Measurements from ENCODE around the gene PLA2G4D.

Gene PLA2G4D

GRCh38 chr15:42088801-42089640 is 5.3 kb downstream of the PLA2G4D start:
- DNase-seq: no peak

GRCh38 chr15:42087926-42088800 is 6.2 kb downstream of the PLA2G4D start:
- DNase-seq: no peak

DNA sequence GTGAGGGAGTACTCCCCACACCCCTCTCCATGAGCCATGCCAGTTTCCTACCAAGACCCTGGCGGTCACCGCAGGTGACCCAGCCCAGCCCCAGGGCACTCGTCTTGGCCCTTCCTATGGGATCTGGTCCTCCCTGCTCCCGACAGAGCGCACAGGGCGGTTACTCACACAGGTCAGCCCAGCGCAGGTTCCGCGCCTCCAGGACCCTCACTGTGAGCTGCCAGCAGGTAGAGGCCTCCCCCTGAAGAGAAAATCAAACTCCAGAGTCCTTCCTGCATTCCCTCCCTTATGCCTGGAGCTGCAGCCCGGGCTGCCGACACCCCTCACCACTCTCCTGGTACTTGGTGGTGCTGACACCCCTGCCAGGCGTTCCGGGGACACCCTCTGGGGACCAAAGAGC is 6.9 kb downstream of the PLA2G4D start:
- no peak for DNase-seq

GRCh38 chr15:42085721-42086120 is 8.6 kb downstream of the PLA2G4D start:
- no peak for DNase-seq

- no peak for DNase-seq
Measured at GRCh38 chr15:42085236-42085605, 9.1 kb downstream of the PLA2G4D start.

DNA sequence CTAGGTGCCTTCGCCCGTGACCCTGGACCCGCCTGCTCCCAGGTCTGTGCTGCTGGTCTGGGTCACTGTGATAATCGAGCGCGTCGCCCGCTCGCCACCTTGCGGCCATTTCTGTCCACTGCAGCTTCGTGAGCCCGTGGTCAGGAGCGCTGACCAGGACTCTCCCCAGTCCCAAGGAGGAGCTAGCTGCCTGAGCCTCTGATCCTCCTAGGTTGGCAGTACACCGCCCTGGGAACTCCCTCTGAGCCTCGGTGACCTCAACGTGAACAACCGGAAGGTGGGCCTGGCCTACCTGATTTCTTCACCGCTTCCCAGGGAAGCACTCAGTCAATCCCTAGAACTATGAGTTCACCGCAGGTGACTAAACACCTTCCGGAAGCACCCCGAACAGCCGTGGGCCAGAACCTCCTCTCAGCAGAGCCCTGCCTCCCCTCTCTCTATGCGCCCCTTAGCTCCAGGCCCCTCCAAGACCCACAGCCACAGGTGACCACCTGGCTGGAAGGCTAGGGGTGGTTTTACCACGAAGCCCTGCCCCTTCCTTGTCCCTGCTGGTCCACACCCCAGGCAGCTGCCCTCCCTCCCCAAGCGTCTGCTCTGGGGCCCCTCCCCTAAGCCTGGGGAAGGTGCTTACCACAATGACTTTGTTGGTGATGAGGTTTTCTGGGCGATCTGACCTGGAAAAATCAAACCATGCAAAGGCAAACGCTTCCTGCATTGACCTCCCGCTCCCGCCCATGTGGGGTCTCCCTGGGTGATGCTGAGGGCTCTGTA is 9.7 kb downstream of the PLA2G4D start:
- DNase-seq: peak; percentile 19 to 24

- DNase-seq: no peak
Measured at GRCh38 chr15:42083916-42084315, 10.4 kb downstream of the PLA2G4D start.

DNA sequence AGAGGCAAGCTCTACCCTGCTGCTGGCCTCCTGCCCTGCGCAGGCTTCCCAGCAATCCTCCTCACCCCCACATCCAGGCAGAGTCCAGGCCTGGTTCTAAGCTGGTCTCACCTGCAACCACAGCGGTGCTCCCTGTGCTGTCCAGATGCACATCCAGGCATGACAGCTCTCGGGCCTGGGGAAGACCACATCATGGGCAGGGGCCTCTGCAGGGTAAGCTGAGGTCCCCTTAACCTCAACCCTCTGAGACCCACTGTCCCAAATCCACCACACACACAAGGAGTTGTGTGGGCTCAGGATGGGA is 10.8 kb downstream of the PLA2G4D start:
- no peak for DNase-seq

DNA sequence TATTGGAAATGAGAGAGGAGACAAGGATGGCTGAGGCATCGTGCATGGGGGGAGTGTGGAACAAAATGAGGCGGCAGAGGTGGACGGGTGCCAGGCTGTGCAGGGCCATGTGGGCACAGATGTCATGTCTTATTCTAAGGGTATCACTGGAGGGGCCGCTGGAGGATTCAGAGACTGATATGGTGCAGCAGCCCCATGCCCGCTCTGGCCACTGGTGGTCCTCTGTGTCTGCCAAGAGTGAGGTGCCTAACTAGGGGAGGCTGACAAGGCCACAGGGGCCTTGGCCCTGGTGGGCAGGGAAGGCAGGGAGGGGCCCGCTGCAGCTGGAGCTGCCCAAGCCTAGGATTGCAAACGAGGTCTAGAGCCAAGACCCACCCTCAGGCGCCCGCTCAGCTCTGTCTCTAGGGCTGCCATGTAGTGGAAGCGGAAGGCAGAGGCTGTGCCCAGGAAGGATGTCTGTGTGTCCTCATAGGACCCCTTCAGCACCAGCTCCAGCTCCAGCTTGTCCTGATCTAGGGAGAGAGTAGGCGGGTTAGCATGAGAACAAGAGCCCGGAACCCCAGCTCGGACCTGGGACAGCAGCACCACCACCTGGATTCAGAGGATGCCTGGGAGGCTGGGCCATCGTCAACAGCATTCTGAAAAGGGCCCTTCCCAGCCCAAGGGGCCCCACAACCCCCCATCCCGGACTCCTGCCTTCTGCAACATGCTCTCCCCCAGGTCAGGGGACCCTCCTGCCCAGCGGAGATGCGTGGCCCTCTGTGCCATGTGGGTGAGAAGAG is 11.3 kb downstream of the PLA2G4D start:
- no peak for DNase-seq

GRCh38 chr15:42082141-42082540 is 12.2 kb downstream of the PLA2G4D start:
- no peak for DNase-seq

DNA sequence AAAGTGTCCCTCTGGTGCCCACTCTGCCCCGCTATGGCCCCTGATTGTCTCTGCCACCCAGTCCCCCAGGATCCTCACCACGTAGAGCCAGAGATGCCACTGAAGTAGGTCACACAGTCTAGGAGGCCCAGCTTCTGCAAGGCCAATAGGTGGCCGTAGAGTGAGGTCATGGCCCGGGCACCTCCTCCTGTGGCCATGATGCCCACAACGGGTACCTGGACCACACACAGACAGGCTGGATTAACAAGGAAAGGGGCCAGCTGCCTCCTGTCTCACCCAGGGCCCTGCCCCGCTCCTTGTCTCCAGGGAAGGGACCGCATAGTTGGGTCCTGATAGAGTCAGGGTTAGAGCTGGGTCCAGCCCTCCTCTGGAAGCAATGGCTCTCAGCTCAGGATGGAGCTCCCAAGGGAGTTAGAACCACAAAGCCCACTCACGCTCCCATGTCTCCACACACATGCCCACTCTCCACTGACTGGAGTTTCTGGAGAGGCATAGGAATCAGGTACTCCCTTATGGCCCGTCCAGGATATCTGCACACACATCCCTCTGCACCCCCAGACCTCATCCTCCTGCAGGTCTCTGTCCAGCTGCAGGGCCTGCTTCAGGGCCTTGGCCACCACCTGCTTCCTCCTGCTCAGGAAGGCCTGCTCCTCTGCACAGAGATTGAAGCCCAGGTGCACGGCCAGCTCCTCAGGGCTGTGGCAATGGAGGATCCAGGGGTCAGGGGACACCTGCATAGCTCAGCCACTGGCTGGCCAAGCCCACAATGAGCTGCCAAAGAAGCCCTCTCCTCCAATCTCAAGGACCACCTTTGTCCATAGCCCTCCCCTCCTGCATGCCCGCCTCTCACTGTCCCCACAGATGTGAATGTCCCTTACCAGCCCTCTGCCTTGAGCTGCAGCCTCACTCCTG is 13.2 kb downstream of the PLA2G4D start:
- DNase-seq: no peak

DNA sequence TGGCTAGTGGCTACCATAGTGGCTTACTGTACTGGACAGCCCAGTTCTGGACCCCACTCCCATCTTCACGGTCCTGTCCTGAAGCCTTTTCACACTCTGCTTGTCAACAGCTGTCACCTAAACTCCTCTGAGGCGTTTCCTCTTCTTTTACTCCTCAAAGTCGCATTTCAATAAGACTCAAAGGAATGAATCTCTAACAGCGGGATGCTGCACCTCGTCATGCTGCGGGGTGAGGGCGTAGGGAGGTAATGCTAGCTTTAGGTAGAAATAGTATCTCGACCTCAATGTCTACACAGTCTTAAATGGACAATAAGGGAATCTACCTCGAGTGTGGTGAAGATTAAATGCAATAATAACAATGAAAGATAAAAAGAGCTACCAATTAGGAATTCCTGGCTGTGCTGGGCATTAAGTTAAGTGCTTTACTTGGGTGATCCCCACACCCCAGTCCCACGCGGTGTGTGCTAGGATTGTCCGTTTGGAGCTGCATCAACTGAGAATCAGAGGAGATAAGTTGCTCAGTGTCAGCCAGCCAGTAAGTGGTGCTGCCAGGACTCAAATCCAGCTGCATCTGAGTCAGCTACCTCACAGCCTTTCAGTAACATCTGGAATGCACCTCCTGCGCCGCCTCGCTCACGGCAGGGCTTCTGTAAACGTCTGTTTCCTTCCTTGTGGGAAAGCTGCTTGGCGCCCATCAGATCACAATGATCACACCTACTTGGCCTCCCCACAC is 14.0 kb downstream of the PLA2G4D start:
- no peak for DNase-seq

GRCh38 chr15:42079401-42079908 is 14.9 kb downstream of the PLA2G4D start:
- DNase-seq: no peak

DNA sequence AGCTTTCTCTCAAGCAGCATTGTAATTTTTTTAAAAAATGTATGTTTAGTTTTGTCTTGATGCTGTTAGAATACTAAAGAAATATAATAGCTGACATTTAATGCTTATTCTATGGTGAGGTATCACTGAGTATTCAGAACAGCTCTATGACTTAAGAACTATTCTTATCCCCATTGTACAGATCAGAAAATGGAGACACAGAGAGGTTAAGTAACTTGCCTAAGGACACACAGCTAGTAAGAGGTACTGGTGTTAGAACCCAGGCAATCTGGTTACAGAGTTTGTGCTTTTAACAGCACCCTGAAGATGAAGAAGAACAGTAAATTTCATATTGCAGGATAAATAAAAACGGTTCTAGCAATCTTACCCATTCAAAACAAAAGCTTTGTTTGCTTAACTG is 15.5 kb downstream of the PLA2G4D start:
- no peak for DNase-seq

DNA sequence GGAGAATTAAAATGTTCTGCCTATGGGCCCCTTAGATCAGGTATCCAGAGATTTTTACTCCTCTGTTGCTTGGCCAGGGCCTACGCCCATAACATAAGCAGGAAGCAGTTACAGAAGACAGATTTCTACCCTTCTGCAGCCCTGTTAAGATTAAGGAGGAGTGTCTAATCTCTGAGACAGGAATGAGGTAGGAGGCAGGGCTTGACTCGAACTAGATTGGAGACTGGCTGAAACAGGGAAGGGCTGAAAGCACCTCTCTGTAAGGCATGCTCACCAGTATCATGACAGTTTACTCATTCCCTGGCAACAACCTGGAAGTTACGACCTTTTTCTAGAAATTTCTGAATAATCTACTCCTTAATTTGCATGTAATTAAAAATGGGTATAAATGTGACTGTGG is 16.7 kb downstream of the PLA2G4D start:
- DNase-seq: no peak

DNA sequence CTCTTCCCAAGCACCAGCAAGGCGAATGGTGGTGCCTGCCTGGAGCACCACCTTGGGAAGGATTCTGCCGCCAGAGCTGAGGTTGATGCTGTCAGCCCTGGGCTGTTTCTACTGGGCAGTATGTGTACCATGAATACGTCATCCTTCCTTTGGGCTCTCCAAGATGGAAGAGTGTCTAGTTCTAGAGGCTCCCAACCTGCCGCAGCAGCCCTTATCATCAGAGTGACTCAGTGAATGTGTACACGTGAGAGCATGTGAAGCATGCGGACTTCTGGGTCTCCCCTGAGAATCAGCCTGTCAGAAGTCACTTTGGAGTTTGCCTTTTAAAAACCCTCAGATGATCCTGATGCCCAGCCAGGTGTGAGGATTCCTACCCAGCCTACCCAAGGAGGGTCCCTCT is 20.9 kb downstream of the PLA2G4D start:
- no peak for DNase-seq

DNA sequence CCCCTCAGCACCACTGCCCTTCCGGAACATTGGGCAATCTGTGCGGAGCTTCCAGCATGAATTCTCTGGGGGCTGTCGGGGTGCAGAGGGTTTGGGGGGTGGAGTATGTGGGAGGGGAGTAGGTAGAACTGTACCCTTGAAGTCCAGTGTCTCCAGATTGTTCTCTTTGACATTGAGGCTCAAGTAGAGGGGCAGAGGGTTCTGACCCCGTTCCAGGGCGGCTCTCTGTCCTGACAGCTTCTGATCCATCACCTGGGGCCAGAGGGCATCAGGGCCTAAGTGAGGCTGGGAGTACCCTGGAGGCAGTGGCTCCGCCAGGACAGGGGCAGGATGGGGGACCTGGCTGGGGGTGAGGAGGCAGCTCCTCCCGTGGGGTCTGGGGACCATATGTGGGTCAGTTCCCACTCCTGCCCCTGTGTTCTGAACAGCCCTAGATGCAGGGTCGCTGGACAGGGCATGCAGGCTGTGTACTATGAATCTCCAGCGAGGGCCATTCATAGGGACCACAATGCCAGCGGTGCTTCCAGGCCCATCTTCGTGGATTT is 22.1 kb downstream of the PLA2G4D start:
- no peak for DNase-seq

GRCh38 chr15:42071717-42072116 is 22.6 kb downstream of the PLA2G4D start:
- no peak for DNase-seq

GRCh38 chr15:42070976-42071350 is 23.4 kb downstream of the PLA2G4D start:
- DNase-seq: no peak

DNA sequence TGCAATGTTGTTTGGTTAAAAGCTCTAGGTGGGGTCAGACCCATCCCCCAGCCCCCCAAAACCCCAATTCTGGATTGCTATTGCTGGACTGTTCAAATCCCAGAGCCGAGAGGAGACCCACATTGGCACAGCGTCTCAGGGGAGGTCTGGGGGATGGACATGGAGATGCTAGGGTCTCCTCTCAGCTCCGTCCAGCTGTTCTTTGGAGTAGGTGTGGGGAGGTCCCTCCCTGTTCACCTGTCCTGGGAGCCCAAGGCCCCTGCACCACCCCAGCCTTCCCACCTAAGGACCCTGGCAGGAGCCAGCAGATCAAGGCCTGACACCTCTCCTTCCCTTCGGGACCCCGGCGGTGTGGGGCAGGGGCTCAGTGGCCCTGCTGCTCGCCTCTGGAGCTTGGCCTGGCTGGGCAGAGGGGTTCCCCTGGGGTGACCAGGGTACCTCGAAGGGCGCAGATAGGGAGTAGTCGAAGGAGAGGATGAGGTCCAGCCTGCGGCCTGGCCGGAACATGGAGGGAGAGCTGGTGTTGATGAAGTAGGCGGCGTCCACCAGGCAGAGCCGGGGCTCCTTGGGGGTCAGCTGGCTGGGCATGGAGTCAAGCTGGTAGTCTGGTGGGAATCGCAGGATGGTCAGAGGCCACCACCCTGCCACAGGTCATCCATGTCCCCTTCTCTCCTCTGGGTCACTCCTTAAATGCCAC is 23.9 kb downstream of the PLA2G4D start:
- DNase-seq: no peak

Measured in activated CD4-positive, alpha-beta T cell treated with anti-CD3 and anti-CD28 coated beads, Interleukin-2, amount 50 U/mL, for 4 hours (primary cell).